ENCODE measurements around the gene PPP1R18. TPM values are rescaled to one million over a fixed set of nuclear protein-coding genes. Genes with fewer than 3 reads are reported as not detected.

PPP1R18 gene
- total and polyA plus RNA-seq, 9 of the 15 experiments (the other 6 are each of a cell fraction or from before 2014, with no cell fraction given): 12.0 to 99.2 (median 42.6) TPM

GRCh38 chr6:30690403-30691207, 4.2 kb upstream of the PPP1R18 start, which contains the start of gene NRM (continued):
- TF ChIP-seq CBFA2T3 (IDR thresholded peaks at IDR 0.05) (no peak), RBM34 (IDR thresholded peaks at IDR 0.05; ENCODE audit: borderline replicate concordance, insufficient read depth, low read length) (no peak), CTCFL (IDR thresholded peaks at IDR 0.05; ENCODE audit: borderline replicate concordance, insufficient read depth, low read depth, low read length, poor library complexity, severe bottlenecking) (peak; percentile 40), POLR2A (conservative IDR thresholded peaks at IDR 0.05) (peak; percentile 81), HDAC2 (IDR thresholded peaks at IDR 0.05) (no peak; the same call in none of the 2 replicates), TCFL5 (CRISPR knock-in tag; conservative IDR thresholded peaks at IDR 0.05) (no peak), ILK (tag; IDR thresholded peaks at IDR 0.05; ENCODE audit: borderline replicate concordance, low read depth) (no peak), ATF6 (CRISPR knock-in tag; IDR thresholded peaks at IDR 0.05) (no peak), ZNF277 (CRISPR knock-in tag; IDR thresholded peaks at IDR 0.05; ENCODE audit: borderline replicate concordance) (no peak), ELF1 (tag; IDR thresholded peaks at IDR 0.05) (peak; percentile 49; the same call in 1 of the 2 replicates), FOXP4 (CRISPR knock-in tag; IDR thresholded peaks at IDR 0.05; ENCODE audit: borderline replicate concordance) (no peak), ZNF146 (CRISPR knock-in tag; IDR thresholded peaks at IDR 0.05; ENCODE audit: unreplicated experiment) (no peak), GATAD2B (IDR thresholded peaks at IDR 0.05; ENCODE audit: borderline replicate concordance) (no peak), E2F5 (CRISPR knock-in tag; IDR thresholded peaks at IDR 0.05) (no peak), ZBTB43 (CRISPR knock-in tag; IDR thresholded peaks at IDR 0.05) (no peak)
